PFSK-1 (cell line): ENCODE results near the gene PAAF1.

Experiments
- FOXP2 ChIP-seq: optimal IDR thresholded peaks from 2 replicates; pipeline ENCODE3; 2011; ENCODE audit warnings: borderline replicate concordance, control low read depth, inconsistent platforms; ENCODE audit not compliant: insufficient read depth; ENCODE audit errors: extremely low read length, extremely low read depth
- POLR2AphosphoS5 ChIP-seq: IDR thresholded peaks from 2 replicates; pipeline ENCODE4 v1.6.1; 2012; ENCODE audit warnings: low read depth, mild to moderate bottlenecking, control low read depth, low read length, moderate library complexity
- REST ChIP-seq, 2 experiments: IDR thresholded peaks; 2 replicates each; pipeline versions ENCODE4 v1.6.1 to v1.8.0; 2011 to 2012; ENCODE audit warnings: low read depth in 2 of 2, low read length in 2 of 2, control low read depth in 1 of 2, inconsistent platforms in 1 of 2, mild to moderate bottlenecking in 1 of 2, moderate library complexity in 1 of 2; ENCODE audit not compliant: insufficient read depth in 1 of 2
- SIN3A ChIP-seq: IDR thresholded peaks from 2 replicates; pipeline ENCODE4 v1.6.1; 2012; ENCODE audit warnings: mild to moderate bottlenecking, low read length, moderate library complexity, borderline replicate concordance; ENCODE audit not compliant: insufficient read depth
- TAF1 ChIP-seq: IDR thresholded peaks from 2 replicates; pipeline ENCODE4 v1.6.1; 2012; ENCODE audit warnings: low read length, control low read depth, borderline replicate concordance; ENCODE audit not compliant: insufficient read depth

Gene PAAF1

GRCh38 chr11:73940801-73941570 is 64.2 kb downstream of the PAAF1 start:
- no peak for TF ChIP-seq FOXP2
- no peak for TF ChIP-seq SIN3A
- TF ChIP-seq POLR2AphosphoS5 = no peak
- no peak for TF ChIP-seq TAF1
- TF ChIP-seq REST (IDR thresholded peaks at IDR 0.05; ENCODE audit: insufficient read depth in 1 of 2, low read depth in 2 of 2, low read length in 2 of 2) = no peak

DNA sequence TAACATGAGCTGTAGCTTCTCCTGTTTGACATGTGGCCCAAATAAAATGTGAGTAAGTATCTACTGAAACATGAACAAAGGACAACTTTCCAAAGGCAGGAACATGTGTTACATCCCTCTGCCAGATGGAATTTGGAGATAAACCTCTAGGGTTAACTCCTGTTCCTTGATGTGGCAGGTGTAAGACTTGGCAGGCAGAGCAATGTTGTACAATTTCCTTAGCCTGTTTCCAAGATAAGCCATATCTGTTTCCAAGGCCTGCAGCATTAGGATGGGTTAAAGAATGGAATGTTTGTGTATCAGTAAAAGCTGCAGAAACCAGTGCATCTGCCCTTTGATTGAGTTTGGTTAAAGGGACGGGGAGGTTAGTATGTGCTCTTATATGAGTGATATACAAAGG is 65.2 kb downstream of the PAAF1 start:
- TF ChIP-seq FOXP2 = no peak
- TF ChIP-seq POLR2AphosphoS5 = no peak
- TF ChIP-seq SIN3A = no peak
- no peak for TF ChIP-seq REST (IDR thresholded peaks at IDR 0.05; ENCODE audit: insufficient read depth in 1 of 2, low read depth in 2 of 2, low read length in 2 of 2)
- TF ChIP-seq TAF1 = no peak

DNA sequence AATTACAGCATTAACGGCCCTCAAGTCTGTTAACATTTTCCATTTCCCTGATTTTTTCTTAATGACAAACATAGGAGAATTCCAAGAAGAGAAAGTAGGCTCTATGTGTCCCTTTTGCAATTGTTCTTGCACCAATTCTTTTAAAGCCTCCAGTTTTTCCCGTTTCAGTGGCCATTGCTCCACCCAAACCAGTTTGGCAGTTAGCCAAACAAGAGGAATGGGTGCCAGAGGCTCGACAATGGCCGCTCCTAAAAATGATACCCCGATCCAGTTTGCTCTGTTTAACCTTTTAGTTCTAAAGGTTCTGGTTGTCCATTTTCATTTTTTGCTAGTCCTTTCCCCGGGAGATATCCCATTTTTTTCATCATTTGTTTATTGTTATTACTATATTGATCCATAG is 67.3 kb downstream of the PAAF1 start:
- no peak for TF ChIP-seq TAF1
- no peak for TF ChIP-seq SIN3A
- TF ChIP-seq FOXP2 = no peak
- no peak for TF ChIP-seq REST (IDR thresholded peaks at IDR 0.05; ENCODE audit: insufficient read depth in 1 of 2, low read depth in 2 of 2, low read length in 2 of 2)
- no peak for TF ChIP-seq POLR2AphosphoS5

DNA sequence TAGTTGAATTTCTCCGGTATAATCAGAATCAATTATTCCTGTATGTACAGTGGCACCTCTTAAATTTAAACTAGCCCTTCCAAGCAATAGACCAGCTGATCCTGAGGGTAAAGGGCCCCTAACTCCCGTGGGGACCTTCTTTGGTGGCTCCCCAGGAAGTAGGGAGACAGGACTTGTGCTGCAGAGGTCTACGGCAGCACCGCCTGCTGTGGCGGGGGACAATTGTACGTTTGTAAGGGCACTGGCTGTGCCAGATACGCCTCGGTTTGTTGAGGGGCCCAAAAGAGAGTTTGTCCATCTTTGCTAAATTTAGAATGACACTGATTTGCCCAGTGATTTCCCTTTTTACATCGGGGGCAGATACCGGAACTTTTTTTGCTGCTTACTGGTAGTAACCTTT is 68.1 kb downstream of the PAAF1 start:
- no peak for TF ChIP-seq TAF1
- TF ChIP-seq FOXP2 = no peak
- no peak for TF ChIP-seq POLR2AphosphoS5
- TF ChIP-seq SIN3A = no peak
- TF ChIP-seq REST (IDR thresholded peaks at IDR 0.05; ENCODE audit: insufficient read depth in 1 of 2, low read depth in 2 of 2, low read length in 2 of 2) = no peak
